EH (cell line): ENCODE measurements around the gene STX16.

Experiments used
- DNase-seq: peaks from one replicate; pipeline ENCODE4 v3.0.0-alpha.2; 2015; ENCODE audit warnings: low read depth

Gene STX16

GRCh38 chr20:58619077-58619863 is 31.8 kb upstream of the STX16 start:
- DNase-seq: no peak

- no peak for DNase-seq
Measured at GRCh38 chr20:58619864-58620431, 31.1 kb upstream of the STX16 start.

GRCh38 chr20:58621906-58622548 is 29.1 kb upstream of the STX16 start:
- no peak for DNase-seq

GRCh38 chr20:58622671-58623578 is 28.2 kb upstream of the STX16 start:
- DNase-seq: no peak

GRCh38 chr20:58623579-58624473 is 27.3 kb upstream of the STX16 start:
- peak; percentile 96 for DNase-seq

- DNase-seq: no peak
Measured at GRCh38 chr20:58624687-58625086, 26.4 kb upstream of the STX16 start.

- peak; percentile 22 for DNase-seq
Measured at GRCh38 chr20:58625585-58625984, 25.5 kb upstream of the STX16 start.

GRCh38 chr20:58626051-58626450 is 25.0 kb upstream of the STX16 start:
- DNase-seq: peak; percentile 56

GRCh38 chr20:58627212-58628072 is 23.6 kb upstream of the STX16 start:
- no peak for DNase-seq

GRCh38 chr20:58628491-58629214 is 22.4 kb upstream of the STX16 start:
- no peak for DNase-seq

- DNase-seq: no peak
Measured at GRCh38 chr20:58629215-58629580, 21.9 kb upstream of the STX16 start.

- DNase-seq: peak; percentile 86
Measured at GRCh38 chr20:58630063-58630462, 21.0 kb upstream of the STX16 start.

- DNase-seq: no peak
Measured at GRCh38 chr20:58633161-58634053, 17.7 kb upstream of the STX16 start.

GRCh38 chr20:58634059-58634458 is 17.0 kb upstream of the STX16 start:
- no peak for DNase-seq

GRCh38 chr20:58634521-58635278 is 16.4 kb upstream of the STX16 start:
- DNase-seq: peak; percentile 54

- no peak for DNase-seq
Measured at GRCh38 chr20:58635279-58635665, 15.8 kb upstream of the STX16 start.

GRCh38 chr20:58636396-58636982 is 14.6 kb upstream of the STX16 start:
- DNase-seq: no peak
